Measurements from ENCODE around the gene OR2D3. TPM values are rescaled to one million over a fixed set of nuclear protein-coding genes. Genes with fewer than 3 reads are reported as not detected.
"Not testable (repeated sequence)": the region's sequence is repeated elsewhere in the genome, so short reads cannot be mapped to it uniquely, and the experiment has no call there.

Gene OR2D3
- total and polyA plus RNA-seq, 7 donors: not detected

- no peak for DNase-seq
- no peak overlapping the region for H3K4me3 ChIP-seq
- H3K27ac ChIP-seq: no peak overlapping the region
- intact Hi-C loops (cut with DNase I): no loop called here
- no peaks in the 10 kb centered on the region for H3K9me3 ChIP-seq
- no peaks in the 10 kb centered on the region for H3K4me1 ChIP-seq
- H3K27me3 ChIP-seq: no peaks in the 10 kb centered on the region
- WGBS, 2 donors: 89 to 95% methylated on average over 3 of the region's 3 CpGs
- no peaks in the 10 kb centered on the region for H3K36me3 ChIP-seq
- TF ChIP-seq POLR2A (IDR thresholded peaks at IDR 0.05) (no peak), EP300 (IDR thresholded peaks at IDR 0.05) (no peak), POLR2AphosphoS5 (IDR thresholded peaks at IDR 0.05) (no peak)
- TF ChIP-seq, protein P1, sequence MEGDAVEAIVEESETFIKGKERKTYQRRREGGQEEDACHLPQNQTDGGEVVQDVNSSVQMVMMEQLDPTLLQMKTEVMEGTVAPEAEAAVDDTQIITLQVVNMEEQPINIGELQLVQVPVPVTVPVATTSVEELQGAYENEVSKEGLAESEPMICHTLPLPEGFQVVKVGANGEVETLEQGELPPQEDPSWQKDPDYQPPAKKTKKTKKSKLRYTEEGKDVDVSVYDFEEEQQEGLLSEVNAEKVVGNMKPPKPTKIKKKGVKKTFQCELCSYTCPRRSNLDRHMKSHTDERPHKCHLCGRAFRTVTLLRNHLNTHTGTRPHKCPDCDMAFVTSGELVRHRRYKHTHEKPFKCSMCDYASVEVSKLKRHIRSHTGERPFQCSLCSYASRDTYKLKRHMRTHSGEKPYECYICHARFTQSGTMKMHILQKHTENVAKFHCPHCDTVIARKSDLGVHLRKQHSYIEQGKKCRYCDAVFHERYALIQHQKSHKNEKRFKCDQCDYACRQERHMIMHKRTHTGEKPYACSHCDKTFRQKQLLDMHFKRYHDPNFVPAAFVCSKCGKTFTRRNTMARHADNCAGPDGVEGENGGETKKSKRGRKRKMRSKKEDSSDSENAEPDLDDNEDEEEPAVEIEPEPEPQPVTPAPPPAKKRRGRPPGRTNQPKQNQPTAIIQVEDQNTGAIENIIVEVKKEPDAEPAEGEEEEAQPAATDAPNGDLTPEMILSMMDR (IDR thresholded peaks at IDR 0.05): no peak
These were observed 22.3 kb downstream of the OR2D3 start for GRCh38 chr11:6943131-6943530.

- H3K27ac ChIP-seq; H3K4me3 ChIP-seq; H3K4me1 ChIP-seq; intact Hi-C loops (cut with DNase I); DNase-seq; H3K36me3 ChIP-seq; H3K27me3 ChIP-seq; H3K9me3 ChIP-seq: not testable (repeated sequence)
- WGBS, 2 donors: 92 to 93% methylated on average over 10 of the region's 10 CpGs
These were observed 33.4 kb downstream of the OR2D3 start for GRCh38 chr11:6954248-6954647.

DNA sequence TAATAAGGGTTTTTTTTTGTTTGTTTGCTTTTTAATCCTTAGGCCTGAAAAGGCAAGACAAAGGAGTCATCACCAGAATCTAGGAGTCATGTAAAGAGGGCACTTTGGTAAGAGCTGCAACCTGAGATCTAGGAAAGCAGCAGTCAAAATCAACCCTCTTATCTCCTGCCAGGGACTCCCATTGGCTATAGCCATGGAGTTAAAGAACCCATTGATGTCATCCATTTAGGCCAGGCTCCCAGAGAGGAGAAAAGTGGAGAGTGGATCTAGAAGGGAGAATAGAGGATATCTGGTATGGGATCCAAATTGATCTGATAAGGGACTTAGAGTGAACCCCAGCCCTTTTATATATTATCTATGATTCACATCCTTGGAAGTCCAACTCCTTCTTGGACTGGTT, 41.3 kb downstream of the OR2D3 start:
- Histone ChIP-seq H3K4me3 (no peak overlapping the region), H3K27ac (no peak overlapping the region), H3K36me3 (no peaks in the 10 kb centered on the region), H3K9me3 (peaks cover 0 to 2% (median 0%) of the 10 kb centered on the region in 4 donors), H3K27me3 (no peaks in the 10 kb centered on the region), H3K4me1 (no peaks in the 10 kb centered on the region)
- intact Hi-C loops (cut with DNase I): no loop called here
- no peak for DNase-seq
- TF ChIP-seq POLR2A (IDR thresholded peaks at IDR 0.05): no peak
- TF ChIP-seq, protein P1 (IDR thresholded peaks at IDR 0.05): no peak
- TF ChIP-seq EP300 (IDR thresholded peaks at IDR 0.05): no peak
- no peak for TF ChIP-seq POLR2AphosphoS5 (IDR thresholded peaks at IDR 0.05)

- no peaks in the 10 kb centered on the region for H3K36me3 ChIP-seq
- peaks cover 0 to 2% (median 0%) of the 10 kb centered on the region in 4 donors for H3K9me3 ChIP-seq
- WGBS, 2 donors: 89 to 95% methylated on average over 1 of the region's 1 CpG
- no peak for DNase-seq
- no peak overlapping the region for H3K4me3 ChIP-seq
- H3K27me3 ChIP-seq: no peaks in the 10 kb centered on the region
- no peaks in the 10 kb centered on the region for H3K4me1 ChIP-seq
- intact Hi-C loops (cut with DNase I): no loop called here
- TF ChIP-seq EP300 (IDR thresholded peaks at IDR 0.05): no peak
- TF ChIP-seq POLR2A (IDR thresholded peaks at IDR 0.05): no peak
- TF ChIP-seq POLR2AphosphoS5 (IDR thresholded peaks at IDR 0.05): no peak
- H3K27ac ChIP-seq: no peak overlapping the region
These were observed 41.9 kb downstream of the OR2D3 start for GRCh38 chr11:6962673-6963072.

GRCh38 chr11:6968816-6969215, 48.0 kb downstream of the OR2D3 start:
- 94 to 100% methylated on average over 1 of the region's 1 CpG for WGBS, 2 donors
- no peak overlapping the region for H3K27ac ChIP-seq
- intact Hi-C loops (cut with DNase I): no loop called here
- DNase-seq: no peak
- H3K36me3 ChIP-seq: no peaks in the 10 kb centered on the region
- H3K4me3 ChIP-seq: no peak overlapping the region
- no peaks in the 10 kb centered on the region for H3K27me3 ChIP-seq
- H3K4me1 ChIP-seq: no peaks in the 10 kb centered on the region
- H3K9me3 ChIP-seq: peaks cover 0 to 2% (median 0%) of the 10 kb centered on the region in 4 donors
- TF ChIP-seq, protein P1 (IDR thresholded peaks at IDR 0.05): no peak
- TF ChIP-seq POLR2A (IDR thresholded peaks at IDR 0.05) (no peak), POLR2AphosphoS5 (IDR thresholded peaks at IDR 0.05) (no peak), EP300 (IDR thresholded peaks at IDR 0.05) (no peak)

DNA sequence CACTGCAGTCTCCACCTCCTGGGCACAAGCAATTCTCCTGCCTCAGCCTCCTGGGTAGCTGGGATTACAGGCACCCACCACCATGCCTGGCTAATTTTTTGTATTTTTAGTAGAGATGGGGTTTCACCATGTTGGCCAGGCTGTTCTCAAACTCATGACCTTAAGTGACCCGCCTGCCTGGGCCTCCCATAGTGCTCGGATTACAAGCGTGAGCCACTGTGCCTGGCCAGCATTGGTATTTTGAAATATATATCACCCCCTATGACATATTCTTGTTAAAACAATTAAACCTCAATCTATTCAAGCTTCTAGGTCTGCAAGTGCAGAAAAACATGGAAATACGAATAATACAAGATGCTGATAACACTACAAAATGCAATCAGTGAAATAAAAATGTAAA, 49.1 kb downstream of the OR2D3 start:
- H3K4me3 ChIP-seq; H3K9me3 ChIP-seq; intact Hi-C loops (cut with DNase I); DNase-seq; H3K36me3 ChIP-seq; H3K4me1 ChIP-seq; H3K27me3 ChIP-seq; H3K27ac ChIP-seq: not testable (repeated sequence)
- WGBS, 2 donors: 84 to 86% methylated on average over 4 of the region's 4 CpGs

Other genes starting within 250 kb of the OR2D3 start
- gene MRPL17, start 237.7 kb upstream of the OR2D3 start, total RNA-seq: 10 to 100 TPM; 18.3 to 97.5 (median 20.1) TPM
- gene MRPL17, start 237.7 kb upstream of the OR2D3 start, polyA plus RNA-seq: 10 to 100 TPM; 23.4 to 51.1 (median 28.9) TPM
- gene OR2AG2, start 149.0 kb upstream of the OR2D3 start, total RNA-seq: under 1 TPM in 2 of 4 donors, not detected in 2; 0.28 to 0.41 TPM
- under 1 TPM in 1 of 3 donors, not detected in 2; 0.06 TPM for gene OR2AG2, start 149.0 kb upstream of the OR2D3 start, polyA plus RNA-seq
- not detected for gene OR2AG1, start 138.0 kb upstream of the OR2D3 start, total RNA-seq
- not detected for gene OR2AG1, start 138.0 kb upstream of the OR2D3 start, polyA plus RNA-seq
- gene OR6A2, start 121.3 kb upstream of the OR2D3 start, total RNA-seq: under 1 TPM in 2 of 4 donors, not detected in 2; 0.14 to 0.28 TPM
- under 1 TPM in 1 of 3 donors, not detected in 2; 0.06 TPM for gene OR6A2, start 121.3 kb upstream of the OR2D3 start, polyA plus RNA-seq
- gene OR10A5, start 75.3 kb upstream of the OR2D3 start, total RNA-seq: not detected
- gene OR10A5, start 75.3 kb upstream of the OR2D3 start, polyA plus RNA-seq: not detected
- gene OR10A2, start 57.9 kb upstream of the OR2D3 start, total RNA-seq: not detected
- gene OR10A2, start 57.9 kb upstream of the OR2D3 start, polyA plus RNA-seq: not detected
- not detected for gene OR10A4, start 44.4 kb upstream of the OR2D3 start, total RNA-seq
- not detected for gene OR10A4, start 44.4 kb upstream of the OR2D3 start, polyA plus RNA-seq
- gene OR2D2, start 28.5 kb upstream of the OR2D3 start, total RNA-seq: not detected
- not detected for gene OR2D2, start 28.5 kb upstream of the OR2D3 start, polyA plus RNA-seq
- 1 to 10 TPM in 2 of 4 donors, under 1 TPM in 2; 0.41 to 3.0 (median 0.78) TPM for gene ZNF215, start 5.4 kb downstream of the OR2D3 start, total RNA-seq
- 1 to 10 TPM in 2 of 3 donors, under 1 TPM in 1; 0.46 to 1.7 (median 1.2) TPM for gene ZNF215, start 5.4 kb downstream of the OR2D3 start, polyA plus RNA-seq
- gene ZNF214, start 99.3 kb downstream of the OR2D3 start, total RNA-seq: 1 to 10 TPM; 1.9 to 3.1 (median 2.5) TPM
- 1 to 10 TPM in 1 of 3 donors, under 1 TPM in 2; 0.46 to 1.2 (median 0.77) TPM for gene ZNF214, start 99.3 kb downstream of the OR2D3 start, polyA plus RNA-seq
- gene NLRP14, start 99.5 kb downstream of the OR2D3 start, total RNA-seq: under 1 TPM in 1 of 4 donors, not detected in 3; 0.36 TPM
- under 1 TPM in 1 of 3 donors, not detected in 2; 0.01 TPM for gene NLRP14, start 99.5 kb downstream of the OR2D3 start, polyA plus RNA-seq
- gene RBMXL2, start 168.0 kb downstream of the OR2D3 start, total RNA-seq: not detected
- gene RBMXL2, start 168.0 kb downstream of the OR2D3 start, polyA plus RNA-seq: under 1 TPM in 1 of 3 donors, not detected in 2; 0.03 TPM